Hair follicle dermal papilla cell (primary cell): ENCODE results near the gene IFNAR2. TPM values are rescaled to one million over a fixed set of nuclear protein-coding genes. Genes with fewer than 3 reads are reported as not detected.

Experiments used
- total RNA-seq: library from RNA; depleted of rRNA; stranded (reverse); fragments of >200 nt; gene quantifications from 2 replicates; pipeline ENCODE4 v1.2.3, GENCODE V29; 2012

The IFNAR2 gene
- total RNA-seq = 4.6 and 7.8 TPM in 2 replicates

DNA sequence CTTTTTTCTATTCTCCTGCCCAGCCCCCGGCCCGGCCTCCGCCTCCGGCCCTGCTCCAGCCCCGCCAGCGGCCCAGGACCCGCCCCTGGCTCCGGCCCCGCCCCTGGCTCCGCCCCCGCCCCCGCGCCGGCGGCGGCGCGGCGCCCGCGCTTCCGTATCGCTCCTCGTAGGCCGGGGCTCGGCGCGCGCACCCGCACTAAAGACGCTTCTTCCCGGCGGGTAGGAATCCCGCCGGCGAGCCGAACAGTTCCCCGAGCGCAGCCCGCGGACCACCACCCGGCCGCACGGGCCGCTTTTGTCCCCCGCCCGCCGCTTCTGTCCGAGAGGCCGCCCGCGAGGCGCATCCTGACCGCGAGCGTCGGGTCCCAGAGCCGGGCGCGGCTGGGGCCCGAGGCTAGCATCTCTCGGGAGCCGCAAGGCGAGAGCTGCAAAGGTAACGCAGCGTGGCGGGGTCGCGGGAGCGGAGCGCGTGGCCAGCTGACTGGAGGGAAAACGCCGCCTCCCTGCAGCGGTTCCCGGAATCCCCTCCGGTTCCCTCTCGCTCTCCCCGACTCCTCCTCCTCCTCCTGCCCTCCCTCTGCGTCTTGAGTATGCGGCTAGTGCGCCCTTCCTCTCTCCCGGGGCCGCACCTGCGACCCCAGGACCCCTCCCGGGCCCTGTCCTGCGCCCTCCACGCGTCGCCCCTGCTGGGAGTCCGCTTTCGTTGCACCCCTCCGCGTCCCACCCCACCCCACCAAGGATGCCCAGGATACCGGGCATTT lies at the start of gene IFNAR2:
Gene IFNAR2 (plus strand): TSS at position 155 of the 761 bp plus-strand sequence. CDS start 11,985 bp downstream, outside the sequence.

GRCh38 chr21:33266050-33266788 lies 36.5 kb downstream of the IFNAR2 start, which contains the start of gene IL10RB:
Gene IL10RB, plus strand, starts transcription at chr21:33266367. Its CDS starts 99 bp downstream, at chr21:33266466.

Other genes starting within 250 kb of the IFNAR2 start
- gene OLIG2, start 204.0 kb upstream of the IFNAR2 start, total RNA-seq = not detected in 2 replicates
- not detected in 2 replicates for gene OLIG1, start 159.8 kb upstream of the IFNAR2 start, total RNA-seq
- gene IL10RB, start 36.4 kb downstream of the IFNAR2 start, total RNA-seq = 60.2 and 71.6 TPM in 2 replicates
- gene IFNAR1, start 95.0 kb downstream of the IFNAR2 start, total RNA-seq = 23.6 and 31.0 TPM in 2 replicates
- gene IFNGR2, start 173.5 kb downstream of the IFNAR2 start, total RNA-seq = 50.9 and 52.1 TPM in 2 replicates